Measurements from ENCODE around the gene HERC2. TPM values are rescaled to one million over a fixed set of nuclear protein-coding genes. Genes with fewer than 3 reads are reported as not detected.
A peak's percentile ranks its signal among the peaks of the same experiment; 100 is the strongest.

HERC2 gene
- total and polyA plus RNA-seq, 9 of the 15 experiments (the other 6 are each of a cell fraction or from before 2014, with no cell fraction given) = 10.6 to 84.0 (median 42.6) TPM

DNA sequence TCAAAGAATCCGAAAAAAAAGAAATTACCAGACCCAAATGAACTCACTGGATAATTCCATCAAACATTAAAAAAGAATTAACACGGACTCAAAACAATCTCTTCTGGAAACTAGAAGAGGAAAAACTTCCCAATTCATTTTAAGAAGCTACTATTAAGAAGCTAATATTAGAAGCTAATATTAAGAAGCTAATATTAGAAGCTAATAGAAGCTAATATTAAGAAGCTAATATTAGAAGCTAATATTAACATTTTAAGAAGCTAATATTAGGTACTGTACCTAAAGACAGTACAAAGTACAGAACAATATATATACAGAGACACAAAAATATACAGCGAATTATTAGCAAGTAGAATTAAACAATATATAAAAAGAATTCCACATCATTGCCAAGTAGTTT lies 35.9 kb downstream of the HERC2 start (continued):
- TF ChIP-seq JUN (IDR thresholded peaks at IDR 0.05; ENCODE audit: borderline replicate concordance, low read depth, low read length) (no peak), JUN (CRISPR knock-in tag; IDR thresholded peaks at IDR 0.05; ENCODE audit: borderline replicate concordance) (no peak), CBFB (CRISPR knock-in tag; IDR thresholded peaks at IDR 0.05) (no peak), BMI1 (IDR thresholded peaks at IDR 0.05; ENCODE audit: low read length) (no peak), STAT5B (CRISPR knock-in tag; IDR thresholded peaks at IDR 0.05) (no peak), NFIX (CRISPR knock-in tag; IDR thresholded peaks at IDR 0.05; ENCODE audit: low read depth) (no peak), ZNF124 (CRISPR knock-in tag; IDR thresholded peaks at IDR 0.05) (no peak), ZNF263 (CRISPR knock-in tag; IDR thresholded peaks at IDR 0.05; ENCODE audit: borderline replicate concordance) (no peak), MXI1 (IDR thresholded peaks at IDR 0.05; ENCODE audit: low read depth, low read length) (no peak), FOXK1 (CRISPR knock-in tag; IDR thresholded peaks at IDR 0.05; ENCODE audit: borderline replicate concordance) (no peak), ZNF232 (CRISPR knock-in tag; IDR thresholded peaks at IDR 0.05) (peak; percentile 95; the same call in 1 of the 2 replicates), TFAM (CRISPR knock-in tag; conservative IDR thresholded peaks at IDR 0.05) (no peak), TCF7L2 (IDR thresholded peaks at IDR 0.05; ENCODE audit: low read depth, low read length) (no peak)
- TF ChIP-seq, protein P1, sequence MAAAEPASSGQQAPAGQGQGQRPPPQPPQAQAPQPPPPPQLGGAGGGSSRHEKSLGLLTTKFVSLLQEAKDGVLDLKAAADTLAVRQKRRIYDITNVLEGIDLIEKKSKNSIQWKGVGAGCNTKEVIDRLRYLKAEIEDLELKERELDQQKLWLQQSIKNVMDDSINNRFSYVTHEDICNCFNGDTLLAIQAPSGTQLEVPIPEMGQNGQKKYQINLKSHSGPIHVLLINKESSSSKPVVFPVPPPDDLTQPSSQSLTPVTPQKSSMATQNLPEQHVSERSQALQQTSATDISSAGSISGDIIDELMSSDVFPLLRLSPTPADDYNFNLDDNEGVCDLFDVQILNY (CRISPR knock-in tag; IDR thresholded peaks at IDR 0.05) = no peak
- TF ChIP-seq, protein P2, sequence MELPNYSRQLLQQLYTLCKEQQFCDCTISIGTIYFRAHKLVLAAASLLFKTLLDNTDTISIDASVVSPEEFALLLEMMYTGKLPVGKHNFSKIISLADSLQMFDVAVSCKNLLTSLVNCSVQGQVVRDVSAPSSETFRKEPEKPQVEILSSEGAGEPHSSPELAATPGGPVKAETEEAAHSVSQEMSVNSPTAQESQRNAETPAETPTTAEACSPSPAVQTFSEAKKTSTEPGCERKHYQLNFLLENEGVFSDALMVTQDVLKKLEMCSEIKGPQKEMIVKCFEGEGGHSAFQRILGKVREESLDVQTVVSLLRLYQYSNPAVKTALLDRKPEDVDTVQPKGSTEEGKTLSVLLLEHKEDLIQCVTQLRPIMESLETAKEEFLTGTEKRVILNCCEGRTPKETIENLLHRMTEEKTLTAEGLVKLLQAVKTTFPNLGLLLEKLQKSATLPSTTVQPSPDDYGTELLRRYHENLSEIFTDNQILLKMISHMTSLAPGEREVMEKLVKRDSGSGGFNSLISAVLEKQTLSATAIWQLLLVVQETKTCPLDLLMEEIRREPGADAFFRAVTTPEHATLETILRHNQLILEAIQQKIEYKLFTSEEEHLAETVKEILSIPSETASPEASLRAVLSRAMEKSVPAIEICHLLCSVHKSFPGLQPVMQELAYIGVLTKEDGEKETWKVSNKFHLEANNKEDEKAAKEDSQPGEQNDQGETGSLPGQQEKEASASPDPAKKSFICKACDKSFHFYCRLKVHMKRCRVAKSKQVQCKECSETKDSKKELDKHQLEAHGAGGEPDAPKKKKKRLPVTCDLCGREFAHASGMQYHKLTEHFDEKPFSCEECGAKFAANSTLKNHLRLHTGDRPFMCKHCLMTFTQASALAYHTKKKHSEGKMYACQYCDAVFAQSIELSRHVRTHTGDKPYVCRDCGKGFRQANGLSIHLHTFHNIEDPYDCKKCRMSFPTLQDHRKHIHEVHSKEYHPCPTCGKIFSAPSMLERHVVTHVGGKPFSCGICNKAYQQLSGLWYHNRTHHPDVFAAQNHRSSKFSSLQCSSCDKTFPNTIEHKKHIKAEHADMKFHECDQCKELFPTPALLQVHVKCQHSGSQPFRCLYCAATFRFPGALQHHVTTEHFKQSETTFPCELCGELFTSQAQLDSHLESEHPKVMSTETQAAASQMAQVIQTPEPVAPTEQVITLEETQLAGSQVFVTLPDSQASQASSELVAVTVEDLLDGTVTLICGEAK (IDR thresholded peaks at IDR 0.05) = no peak
- TF ChIP-seq, protein P2 (CRISPR knock-in tag; IDR thresholded peaks at IDR 0.05) = peak; percentile 57; the same call in 1 of the 2 replicates
- TF ChIP-seq, protein P3, sequence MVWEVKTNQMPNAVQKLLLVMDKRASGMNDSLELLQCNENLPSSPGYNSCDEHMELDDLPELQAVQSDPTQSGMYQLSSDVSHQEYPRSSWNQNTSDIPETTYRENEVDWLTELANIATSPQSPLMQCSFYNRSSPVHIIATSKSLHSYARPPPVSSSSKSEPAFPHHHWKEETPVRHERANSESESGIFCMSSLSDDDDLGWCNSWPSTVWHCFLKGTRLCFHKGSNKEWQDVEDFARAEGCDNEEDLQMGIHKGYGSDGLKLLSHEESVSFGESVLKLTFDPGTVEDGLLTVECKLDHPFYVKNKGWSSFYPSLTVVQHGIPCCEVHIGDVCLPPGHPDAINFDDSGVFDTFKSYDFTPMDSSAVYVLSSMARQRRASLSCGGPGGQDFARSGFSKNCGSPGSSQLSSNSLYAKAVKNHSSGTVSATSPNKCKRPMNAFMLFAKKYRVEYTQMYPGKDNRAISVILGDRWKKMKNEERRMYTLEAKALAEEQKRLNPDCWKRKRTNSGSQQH (CRISPR knock-in tag; IDR thresholded peaks at IDR 0.05) = no peak
